HG03565 (cell line): Measurements from ENCODE around the gene SEZ6.

Source experiments
- ATAC-seq: cut with Tn5 transposase; IDR thresholded peaks from one replicate; pipeline ENCODE4 v1.9.1; 2021; ENCODE audit warnings: mild to moderate bottlenecking, moderate library complexity; ENCODE audit not compliant: unreplicated experiment

SEZ6 gene

GRCh38 chr17:29003289-29003688 is 2.5 kb downstream of the SEZ6 start:
- no peak for ATAC-seq

DNA sequence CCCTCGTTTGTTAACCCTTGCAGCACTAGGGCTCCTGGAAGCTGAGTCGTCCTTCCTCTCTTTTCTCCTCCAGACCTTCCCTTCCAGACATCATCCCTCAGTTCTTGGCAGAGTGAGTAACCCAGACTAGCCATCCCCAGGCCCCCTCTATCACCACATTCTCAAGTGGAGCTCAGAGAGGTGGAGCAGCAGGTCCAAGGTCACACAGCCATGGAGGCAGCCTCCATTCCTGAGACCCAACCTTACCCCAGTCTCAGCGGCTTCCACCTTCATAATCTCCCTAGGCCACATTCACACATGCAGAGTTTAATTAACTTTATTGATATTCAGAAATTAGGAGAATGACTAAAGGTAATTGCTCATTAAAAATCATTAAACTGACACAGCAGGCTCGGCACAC is 3.0 kb downstream of the SEZ6 start:
- ATAC-seq, result no peak

DNA sequence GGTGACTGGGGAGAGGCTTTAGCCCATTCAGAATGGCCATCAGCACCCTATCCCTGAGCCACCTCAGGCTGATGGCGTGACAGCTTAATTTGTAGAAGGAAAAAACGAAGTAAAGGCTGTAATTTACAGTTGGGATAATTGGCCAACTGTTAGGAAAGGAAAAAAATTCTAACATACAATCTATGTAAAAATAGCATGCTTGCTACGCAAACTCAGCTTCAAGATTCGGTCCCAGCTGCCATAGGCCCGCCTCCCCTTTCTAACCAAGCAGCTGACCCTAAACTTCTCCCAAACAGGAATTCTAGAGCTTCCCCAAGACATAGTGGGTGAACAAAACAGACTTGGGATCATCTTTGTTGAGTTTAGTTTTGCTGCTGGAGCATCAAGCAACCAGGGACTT is 4.9 kb downstream of the SEZ6 start:
- ATAC-seq, result no peak

DNA sequence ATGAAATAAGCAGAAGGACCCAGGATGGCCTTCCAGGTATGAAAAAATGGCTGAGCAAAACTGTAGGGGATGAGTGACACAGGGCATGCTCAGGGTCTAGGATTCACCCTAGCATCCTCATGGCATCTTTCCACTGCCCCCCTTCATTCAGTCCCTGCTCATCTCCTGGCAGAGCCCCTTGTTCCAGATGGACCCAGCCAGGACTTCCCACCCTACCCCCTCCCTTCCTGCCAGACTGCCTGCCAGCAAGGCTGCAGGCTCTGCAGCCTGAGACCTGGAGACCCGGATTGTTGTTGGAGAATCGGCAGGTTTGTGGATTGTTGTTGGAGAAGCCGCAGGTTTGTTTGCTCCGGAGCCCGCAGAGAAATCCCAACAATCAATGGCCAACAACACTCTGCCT is 6.6 kb downstream of the SEZ6 start:
- ATAC-seq, result no peak

- no peak for ATAC-seq
Observed at GRCh38 chr17:28997806-28998205, 8.0 kb downstream of the SEZ6 start.

DNA sequence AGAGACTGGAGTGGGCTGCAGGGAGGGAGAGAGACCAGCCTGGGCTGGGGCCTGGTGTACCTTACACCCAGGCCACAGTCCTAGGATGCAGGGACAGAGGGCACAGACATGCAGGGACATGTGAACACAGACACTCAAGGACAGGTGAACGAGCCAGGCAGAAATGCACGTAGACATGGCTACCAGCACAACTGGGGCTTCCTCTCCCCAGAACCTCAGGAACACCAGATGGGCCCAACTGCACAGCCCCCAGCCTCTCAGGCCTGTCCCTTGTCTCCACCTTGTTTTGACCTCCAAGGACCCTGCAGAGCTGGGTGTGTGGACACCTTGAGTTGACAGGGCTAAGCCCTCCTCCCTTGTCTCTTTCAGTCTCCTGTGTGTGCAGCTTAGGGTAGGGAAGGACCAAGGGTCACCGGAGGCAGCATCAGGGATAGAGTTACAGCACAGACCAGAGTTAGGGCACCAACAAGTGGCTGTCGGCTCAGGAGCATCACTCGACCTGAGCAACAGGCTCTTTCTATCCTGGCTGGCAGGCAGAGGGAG is 9.2 kb downstream of the SEZ6 start:
- no peak for ATAC-seq

DNA sequence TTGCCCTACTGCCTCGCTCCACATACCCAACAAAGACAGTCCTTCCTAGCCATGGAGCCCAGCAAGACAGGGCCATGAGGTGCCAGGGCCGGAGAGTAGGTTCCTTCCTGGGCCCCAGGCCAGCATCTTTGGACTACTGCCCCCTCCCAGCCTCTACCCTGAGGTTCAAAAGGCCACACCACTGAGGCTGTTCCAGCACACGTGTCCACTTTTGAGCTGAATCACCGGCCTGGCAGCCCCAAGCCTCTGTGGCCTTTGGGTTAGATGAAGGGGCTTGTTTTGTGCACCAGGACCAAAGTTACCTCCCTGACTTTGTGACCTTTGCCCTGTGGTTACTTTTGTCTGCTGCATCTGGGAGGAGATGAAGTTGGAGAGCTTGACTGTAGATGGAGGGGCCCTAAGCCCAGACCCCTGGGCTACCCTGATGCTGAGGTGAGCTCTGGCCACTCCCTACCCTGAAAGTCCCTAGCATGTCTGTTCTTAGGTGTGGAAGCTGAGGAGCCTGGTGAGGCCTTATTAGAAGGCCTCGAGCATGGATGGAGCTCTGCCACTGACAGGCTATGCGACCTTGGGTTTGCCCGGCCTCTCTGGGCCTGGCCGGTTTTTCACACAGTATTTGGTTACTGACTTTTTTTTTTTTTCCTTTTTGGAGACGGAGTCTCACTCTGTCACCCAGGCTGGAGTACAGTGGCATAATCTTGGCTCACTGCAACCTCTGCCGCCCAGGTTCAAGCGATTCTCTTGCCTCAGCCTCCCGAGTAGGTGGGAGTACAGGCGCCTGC is 12.0 kb downstream of the SEZ6 start:
- no peak for ATAC-seq

DNA sequence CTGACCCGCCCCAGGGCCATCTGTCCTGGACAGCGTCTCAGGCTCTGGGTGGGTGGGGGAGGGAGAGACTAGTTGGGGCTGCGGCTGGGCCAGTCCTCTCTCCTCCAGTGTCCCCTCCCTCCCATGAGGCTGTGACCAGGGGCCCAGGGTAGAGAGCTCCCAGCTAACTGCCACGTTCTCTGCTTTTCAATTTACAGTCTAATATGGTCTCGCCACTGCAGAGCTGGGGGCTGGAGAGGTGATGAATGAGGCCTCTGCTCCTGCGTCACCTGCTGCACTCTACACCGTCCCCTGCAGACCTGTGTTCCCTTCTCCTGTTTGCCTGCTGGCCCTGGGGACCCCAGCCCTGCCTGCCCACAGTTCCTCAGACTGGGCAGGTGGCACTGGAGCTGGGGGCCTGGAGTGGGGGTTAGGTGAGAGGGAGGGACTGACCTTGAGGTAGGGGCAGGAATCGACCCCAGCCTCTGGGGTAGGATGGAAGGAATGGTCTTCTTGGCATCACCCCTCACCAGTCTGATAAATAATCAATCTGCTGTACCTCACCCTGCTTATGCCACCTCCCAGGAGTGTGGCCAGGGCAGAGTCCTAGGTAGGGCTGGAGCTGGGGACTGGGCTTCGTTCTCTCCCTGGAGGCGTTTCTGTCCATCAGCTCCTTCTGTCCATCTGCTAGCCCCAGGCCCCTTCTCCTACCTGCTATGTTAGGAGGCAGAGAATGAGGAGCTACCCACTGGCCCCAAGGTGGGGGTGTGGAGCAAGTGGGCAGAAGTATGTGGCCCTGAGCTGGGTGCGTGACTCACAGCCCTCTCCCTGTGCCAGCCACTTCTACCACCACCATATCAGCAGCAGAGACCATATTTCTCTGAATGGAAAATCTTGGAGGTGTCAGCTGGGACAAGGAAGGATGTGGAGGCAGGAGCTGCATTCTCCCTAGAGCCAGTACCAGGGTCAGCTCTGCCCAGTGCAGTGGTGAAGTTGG is 12.9 kb downstream of the SEZ6 start:
- no peak for ATAC-seq

DNA sequence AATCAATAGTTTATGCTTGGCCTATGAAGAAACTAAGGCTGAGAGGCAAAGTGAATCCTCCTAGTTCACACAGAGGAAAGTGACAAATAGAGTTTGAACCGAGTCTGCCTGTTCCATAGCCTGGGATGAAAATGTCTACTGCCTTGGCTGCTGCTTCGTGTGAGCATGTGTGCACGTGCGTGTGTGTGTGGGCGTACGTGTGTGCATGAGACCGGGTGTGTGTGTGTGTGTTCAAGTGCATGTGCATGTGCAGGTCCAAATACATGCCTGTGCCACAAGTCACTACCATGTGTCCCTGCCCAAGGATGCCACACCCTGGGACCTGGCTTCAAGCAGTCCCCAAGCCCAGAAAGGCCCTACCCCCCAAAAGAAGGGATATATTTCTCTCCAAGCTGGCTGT is 13.6 kb downstream of the SEZ6 start:
- ATAC-seq, result no peak

GRCh38 chr17:28991779-28992178 is 14.1 kb downstream of the SEZ6 start:
- ATAC-seq, result no peak

DNA sequence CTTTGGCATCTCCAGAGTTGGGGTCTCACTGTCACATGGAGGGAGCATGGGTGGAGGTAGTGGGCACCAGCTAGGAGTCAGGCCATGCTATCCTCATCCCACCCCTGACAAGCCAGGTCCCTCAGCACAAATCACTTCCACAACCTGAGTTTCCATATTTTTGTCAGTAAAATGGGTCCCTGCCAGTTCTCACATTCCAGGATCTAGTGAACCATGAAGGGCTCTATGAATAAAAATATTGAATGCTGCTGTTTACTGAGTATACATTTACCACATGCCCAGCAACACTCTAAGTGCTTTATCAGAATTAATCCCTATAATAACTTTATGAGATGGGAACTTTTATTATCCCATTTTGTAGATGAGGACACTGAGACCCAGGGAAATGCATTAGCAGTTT is 16.8 kb downstream of the SEZ6 start:
- ATAC-seq, result no peak

DNA sequence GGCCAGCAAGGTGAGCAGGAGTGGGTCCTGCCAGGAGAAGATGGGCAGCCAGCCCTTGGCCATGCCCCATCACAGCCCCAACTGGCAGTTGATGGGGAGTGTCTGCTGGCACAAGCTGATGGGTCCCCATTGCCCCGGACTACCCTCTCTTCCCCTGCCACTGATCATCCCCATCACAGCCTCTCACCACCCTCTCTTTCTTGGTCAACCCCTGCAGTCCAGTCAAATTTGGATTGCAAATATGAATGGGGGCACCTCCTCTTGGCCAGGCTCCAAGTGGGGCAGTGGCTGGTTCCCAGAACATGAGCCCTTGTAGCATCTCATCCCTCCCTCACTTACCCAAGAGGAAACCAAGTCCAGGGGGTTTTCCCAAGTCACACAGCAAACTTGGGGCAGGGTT is 17.4 kb downstream of the SEZ6 start:
- ATAC-seq, result no peak

DNA sequence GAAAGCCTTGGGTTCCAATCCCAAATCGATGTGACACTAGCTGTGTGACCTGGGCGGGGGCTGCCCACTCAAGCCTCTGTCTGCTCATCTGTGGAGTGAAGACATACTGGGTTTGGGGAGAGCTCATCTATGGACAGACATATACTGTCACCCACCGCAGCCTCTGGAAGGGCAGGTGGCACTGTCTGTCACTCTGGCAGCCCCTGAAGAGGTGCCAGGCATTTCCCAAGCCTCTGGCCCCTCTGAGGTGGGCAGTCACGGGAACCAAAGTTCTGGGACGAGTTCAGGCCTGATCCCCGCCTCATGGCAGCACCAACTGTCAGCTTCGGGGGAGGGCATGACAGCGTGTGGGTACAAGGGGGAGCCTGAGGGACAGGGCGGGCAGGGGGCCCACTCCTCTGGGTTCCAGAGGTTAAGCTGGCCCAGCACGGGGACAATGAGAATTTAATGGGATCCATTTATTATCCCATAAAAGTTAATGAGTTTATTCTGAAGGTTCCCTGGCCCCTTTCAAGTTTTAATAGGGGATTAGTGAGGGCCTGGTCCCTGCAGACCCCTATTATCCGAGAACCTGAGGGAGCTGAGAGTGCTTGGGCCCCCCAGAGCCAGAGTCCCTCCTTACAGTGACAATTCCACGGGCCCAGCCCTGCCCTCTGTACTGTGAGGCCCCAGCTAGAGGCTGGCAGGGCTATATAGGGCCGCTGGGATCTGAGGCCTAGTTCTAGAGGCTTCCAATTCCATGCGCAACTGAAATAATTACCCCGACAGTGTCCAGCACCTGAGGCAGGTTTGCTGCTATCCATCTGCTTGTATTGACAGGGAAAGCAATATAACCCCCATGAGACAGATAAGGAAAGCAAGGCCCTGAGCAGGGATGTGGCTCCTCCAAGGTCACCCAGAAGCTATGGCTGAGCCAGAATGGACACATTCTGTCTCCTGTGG is 18.8 kb downstream of the SEZ6 start:
- ATAC-seq, result no peak

DNA sequence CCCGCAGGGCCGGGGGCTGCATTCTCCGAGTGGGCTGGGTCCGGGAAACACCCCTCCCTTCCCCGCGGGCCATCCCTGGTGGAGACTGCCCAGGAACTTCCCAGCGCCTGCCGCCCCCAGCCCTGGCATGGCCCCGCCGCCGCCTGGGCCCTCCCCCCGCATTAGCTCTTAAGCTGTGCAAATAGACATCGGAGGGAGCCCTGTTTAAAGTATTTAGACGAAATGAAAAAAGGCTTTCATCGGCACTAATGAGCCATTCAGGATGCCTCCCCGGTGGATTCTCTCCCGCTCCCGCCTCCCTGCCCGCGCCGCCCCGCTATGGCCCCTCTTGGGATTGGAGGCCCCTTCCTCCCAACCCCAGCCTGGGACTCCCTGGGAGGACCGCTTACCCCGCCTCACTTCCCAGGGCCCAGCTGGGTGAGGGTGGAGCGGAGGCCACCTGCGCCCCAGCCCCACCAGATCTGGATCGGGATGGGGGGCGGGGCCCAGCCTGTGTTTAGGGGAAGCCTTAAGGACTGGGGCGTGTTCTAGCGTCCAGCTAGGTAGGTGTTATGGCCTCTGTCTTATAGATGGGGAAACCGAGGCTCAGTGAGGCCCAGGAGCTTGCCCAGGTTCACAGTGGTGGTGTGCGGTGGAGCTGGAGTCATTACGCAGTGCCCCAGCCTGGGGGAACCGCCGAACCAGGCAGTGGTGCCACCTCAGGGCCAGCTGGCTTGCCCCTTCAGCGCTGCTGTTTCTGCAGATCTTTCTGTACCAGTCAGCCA is 19.7 kb downstream of the SEZ6 start:
- no peak for ATAC-seq

DNA sequence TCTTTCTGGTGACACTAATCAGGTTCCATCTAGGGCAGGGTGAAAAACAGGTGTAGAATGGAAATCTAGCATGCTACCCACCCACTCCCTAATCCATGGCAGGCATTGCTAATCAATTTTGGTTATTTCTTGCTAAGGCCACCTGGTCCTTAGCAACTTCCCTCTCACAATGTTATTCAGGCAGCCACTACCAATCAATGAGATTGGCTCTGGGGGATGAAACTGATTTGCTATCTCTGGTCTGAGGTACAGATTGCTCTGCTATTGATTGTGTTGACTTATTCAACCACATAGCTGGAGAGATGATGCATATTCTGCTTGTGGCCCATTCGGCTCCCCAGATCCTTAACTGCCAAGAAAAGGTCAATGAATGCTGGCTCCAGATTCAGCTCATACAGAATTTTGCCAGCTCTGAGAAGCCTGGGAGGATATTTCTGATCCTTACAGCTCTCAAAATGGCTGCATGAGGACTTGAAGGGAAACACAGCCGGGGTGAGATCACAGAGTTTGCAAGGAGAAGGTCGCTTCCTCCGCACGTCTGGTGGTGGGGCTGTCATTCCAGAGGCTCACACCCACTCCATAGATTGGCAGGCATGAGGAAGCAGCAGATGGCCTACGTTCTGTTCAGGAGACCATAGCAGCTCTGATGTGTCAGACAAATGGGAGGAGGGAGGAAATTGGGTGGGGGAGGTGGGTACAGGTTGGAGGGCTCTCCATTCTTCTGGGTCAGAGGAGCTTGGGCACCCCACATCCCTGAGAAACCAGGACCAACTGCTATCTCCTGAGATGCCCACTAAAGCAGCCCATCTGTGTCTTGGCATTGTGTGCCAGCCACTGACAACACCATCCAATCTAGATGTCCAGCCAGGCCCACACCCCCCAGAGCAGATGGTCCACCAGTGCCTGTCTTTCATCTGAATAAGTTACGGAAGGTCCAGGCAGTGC is 22.3 kb downstream of the SEZ6 start:
- ATAC-seq, result no peak

DNA sequence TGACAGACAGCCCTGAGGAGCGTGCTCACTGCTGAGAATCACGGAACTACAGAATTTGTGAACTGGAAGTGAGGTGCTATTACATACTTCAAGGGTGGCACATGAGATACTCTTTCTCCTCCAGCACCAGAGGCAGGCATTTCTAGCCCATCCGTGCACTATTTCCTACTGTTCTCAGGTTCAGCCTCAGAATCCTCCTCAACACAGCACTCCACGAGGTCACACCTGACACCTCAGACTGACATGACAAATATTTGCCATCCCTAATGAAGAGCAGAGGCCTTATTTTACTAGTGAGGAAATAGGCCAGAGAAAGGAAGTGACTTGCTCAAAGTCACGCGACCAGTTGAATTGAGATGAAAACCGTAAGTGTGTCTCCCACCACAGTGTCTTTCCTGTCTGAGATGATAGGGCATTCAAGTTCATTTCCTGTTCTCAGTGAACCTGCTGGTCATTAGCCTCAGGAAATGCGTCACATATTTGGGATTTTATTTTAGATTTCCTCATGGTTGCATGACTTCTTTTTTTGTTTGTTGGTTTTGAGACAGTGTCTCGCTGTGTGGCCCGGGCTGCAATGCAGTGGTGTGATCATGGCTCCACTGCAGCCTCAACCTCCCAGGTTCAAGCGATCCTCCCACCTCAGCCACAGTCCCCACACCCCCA is 23.6 kb downstream of the SEZ6 start:
- ATAC-seq, result no peak

DNA sequence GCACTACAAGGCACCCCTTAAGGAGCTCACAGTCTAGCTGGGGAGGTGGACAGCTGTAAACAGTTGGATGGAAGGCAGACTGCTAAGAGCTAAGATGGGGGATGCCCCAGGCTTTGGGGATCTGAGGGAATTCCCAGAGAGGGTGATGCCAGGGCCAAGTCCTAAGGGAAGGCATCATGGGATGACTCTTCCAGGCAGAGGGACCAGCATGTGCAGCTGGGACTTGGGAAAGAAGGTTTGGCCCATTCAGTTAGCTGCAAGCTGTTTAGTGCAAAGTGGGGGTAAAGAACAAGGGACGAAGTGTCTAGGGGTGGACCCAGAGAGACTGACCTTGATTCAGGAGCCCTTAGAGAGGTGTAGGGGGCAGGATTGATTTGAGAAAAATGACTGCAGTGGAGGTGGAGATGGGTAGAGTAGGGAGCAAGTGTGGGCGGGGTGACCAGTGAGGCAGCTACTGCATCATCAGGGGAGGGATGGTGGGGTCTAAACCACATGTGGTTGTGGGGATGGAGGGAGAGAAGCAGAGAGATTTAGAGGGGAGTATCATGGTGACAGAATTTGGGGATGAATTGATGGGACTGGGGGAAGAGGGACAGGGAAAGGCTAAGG is 27.4 kb downstream of the SEZ6 start:
- no peak for ATAC-seq
